Activated CD8-positive, alpha-beta memory T cell treated with anti-CD3 and anti-CD28 coated beads for 24 hours (primary cell): Measurements from ENCODE around the gene STK32B.

ENCODE experiments used
- DNase-seq: peaks from one replicate; pipeline ENCODE4 v3.0.0-alpha.2; 2020

The STK32B gene

DNA sequence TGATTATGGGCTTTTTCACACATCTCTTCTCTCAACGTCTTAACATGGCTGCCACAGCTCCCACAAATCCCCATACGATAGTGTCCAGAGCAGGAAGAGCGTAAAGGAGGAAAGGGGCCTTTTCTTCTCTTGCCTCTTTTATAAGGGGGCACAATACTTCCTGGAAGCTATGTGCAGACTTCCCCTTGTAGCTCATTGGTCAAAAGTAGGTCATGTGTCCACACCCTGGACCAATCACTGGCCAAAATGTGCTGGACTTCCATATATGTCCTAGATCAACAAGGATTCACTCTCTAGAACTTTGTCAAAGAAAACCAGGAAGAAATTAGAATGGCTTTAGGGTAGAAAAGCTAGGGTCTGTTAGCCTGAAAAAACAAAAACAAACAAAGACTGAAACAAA lies 26.7 kb downstream of the STK32B start:
- DNase-seq: no peak

GRCh38 chr4:5079581-5079980 lies 28.3 kb downstream of the STK32B start:
- DNase-seq: no peak

GRCh38 chr4:5081441-5081999 lies 30.2 kb downstream of the STK32B start:
- no peak for DNase-seq

DNA sequence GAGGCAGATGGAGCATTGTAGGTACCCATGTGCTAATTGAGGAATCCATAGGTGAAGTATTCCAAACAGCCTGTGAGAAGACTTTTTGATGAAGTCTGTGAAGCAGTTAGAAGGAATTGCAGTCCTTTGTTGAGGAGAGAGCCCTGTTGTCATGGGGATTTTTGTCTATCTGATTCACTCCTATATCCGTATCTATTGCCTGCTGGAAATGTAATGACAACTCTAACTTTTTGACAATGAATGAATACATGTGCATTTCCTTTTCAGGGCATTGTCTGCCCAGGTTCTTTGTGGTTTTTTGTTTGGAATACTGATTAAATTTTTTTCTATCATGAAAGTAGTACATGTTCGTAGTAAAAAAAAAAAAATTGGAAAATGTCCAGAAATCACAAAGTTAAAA lies 31.1 kb downstream of the STK32B start:
- no peak for DNase-seq

DNA sequence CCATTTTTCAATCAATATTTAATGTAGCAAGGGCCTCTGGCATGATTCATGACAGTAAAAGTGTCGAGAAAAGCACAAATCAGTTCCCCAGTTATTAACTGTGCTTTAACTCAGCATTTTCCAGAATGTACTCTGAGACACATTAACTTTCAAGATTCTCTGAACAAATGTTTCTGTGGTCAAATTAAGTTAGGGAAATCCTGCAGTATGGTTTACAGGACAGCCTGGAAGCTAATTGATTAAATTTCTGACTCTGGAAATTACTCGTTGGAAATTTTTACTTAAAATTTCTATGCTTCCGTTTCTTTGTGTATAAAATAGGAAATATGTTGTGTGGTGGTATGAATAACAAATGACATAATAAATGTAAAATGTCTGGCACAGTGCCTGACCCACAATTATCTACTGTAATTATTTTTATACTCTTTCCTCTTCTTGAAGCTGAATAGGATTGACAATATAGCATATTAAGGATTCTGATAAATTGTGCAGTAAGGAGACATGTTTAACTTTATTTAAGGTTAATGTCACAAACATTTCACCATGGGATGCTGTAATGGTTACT lies 33.7 kb downstream of the STK32B start:
- DNase-seq: no peak

GRCh38 chr4:5086535-5086934 lies 35.3 kb downstream of the STK32B start:
- no peak for DNase-seq

- no peak for DNase-seq
These were observed 45.0 kb downstream of the STK32B start for GRCh38 chr4:5096261-5096660.

DNA sequence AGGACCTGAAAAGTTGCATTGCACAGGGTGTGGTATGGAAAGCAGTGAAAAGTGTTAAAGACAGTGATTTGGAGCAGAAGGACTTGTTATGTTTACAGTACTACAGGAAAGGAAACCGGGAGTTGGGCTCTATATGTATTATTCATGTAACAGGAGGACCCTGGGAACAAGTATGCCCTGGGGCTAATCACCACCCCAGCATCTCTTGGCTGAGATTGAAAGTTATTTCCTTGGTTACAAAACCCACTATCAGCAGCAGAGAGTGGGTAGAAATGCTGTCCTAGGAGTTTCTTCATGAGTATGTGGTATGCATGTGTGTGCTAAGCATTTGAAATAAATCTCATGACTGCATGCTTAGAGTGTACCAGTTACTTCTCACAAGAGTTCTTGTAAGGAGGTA lies 46.9 kb downstream of the STK32B start:
- no peak for DNase-seq

- no peak for DNase-seq
These were observed 49.1 kb downstream of the STK32B start for GRCh38 chr4:5100336-5100735.

DNA sequence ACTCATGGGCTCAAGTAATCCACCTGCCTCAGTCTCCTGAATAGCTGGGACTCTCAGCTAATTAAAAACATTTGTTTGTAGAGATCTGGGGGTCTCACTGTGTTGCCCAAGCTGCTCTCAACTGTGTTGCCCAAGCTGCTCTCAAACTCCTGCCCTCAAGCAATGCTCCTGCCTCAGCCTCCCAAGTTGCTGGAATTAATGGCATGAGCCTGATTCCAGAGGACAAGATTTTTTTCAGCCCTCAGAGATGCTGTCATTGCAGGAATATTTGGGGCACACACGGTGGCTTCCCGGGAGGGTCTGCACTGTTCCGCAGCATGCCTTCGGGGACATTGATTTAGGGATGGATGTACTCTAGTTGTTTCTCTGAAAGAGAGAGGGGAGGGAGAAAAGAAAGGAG lies 49.7 kb downstream of the STK32B start:
- no peak for DNase-seq

GRCh38 chr4:5101571-5101970 lies 50.3 kb downstream of the STK32B start:
- no peak for DNase-seq

DNA sequence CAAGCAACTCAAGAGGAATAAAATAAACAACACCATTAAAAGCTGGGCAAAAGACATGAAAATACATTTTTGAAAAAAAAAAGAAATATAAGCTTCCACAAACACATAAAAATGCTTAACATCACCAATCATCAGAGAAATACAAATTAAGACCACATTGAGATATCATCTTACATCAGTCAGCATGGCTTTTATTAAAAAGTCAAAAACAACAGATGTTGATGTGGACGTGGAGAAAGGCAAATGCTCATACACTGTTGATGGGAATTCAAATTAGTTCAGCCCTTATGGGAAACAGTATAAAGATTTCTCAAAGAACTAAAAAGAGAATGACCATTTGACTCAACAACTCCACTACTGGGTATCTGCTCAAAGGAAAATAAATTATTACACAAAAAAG lies 59.6 kb downstream of the STK32B start:
- DNase-seq: no peak

GRCh38 chr4:5112333-5113095 lies 61.2 kb downstream of the STK32B start:
- no peak for DNase-seq

GRCh38 chr4:5114950-5115349 lies 63.7 kb downstream of the STK32B start:
- no peak for DNase-seq

DNA sequence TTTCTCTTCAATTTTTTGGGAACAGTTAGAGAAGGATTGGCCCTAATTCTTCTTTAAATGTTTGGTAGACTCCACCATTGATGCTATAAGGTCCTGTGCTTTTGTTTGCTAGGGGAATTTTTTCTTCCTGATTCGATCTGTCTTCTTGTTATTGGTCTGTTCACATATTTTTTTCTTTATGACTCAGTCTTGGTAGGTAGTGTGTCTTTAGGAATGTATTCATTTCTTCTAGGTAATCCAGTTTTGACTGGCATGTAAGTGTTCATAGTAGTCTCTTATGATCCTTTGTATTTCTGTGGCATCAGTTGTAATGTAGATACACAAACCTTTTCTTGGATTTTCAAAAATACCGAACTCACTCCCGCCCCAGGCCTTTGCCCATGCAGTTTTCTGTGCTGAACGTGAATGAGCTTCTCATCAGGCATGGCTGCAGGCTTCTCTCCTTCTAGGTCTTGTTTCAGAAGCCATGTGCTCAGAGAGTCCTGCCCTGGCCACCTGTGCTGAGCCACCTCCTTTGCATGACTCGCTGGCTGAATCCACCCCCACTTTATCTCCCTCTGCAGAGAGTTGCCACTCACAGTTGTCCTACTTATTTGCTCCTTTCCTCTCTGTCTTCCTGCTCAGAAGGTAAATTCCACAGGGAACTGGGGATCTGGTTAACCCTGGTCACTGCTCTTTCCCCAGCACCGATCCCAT lies 67.0 kb downstream of the STK32B start:
- no peak for DNase-seq

GRCh38 chr4:5118994-5119835 lies 67.9 kb downstream of the STK32B start:
- no peak for DNase-seq

GRCh38 chr4:5120067-5120466 lies 68.8 kb downstream of the STK32B start:
- no peak for DNase-seq

- DNase-seq: no peak
These were observed 69.2 kb downstream of the STK32B start for GRCh38 chr4:5120468-5120867.

GRCh38 chr4:5122114-5122513 lies 70.8 kb downstream of the STK32B start:
- no peak for DNase-seq

DNA sequence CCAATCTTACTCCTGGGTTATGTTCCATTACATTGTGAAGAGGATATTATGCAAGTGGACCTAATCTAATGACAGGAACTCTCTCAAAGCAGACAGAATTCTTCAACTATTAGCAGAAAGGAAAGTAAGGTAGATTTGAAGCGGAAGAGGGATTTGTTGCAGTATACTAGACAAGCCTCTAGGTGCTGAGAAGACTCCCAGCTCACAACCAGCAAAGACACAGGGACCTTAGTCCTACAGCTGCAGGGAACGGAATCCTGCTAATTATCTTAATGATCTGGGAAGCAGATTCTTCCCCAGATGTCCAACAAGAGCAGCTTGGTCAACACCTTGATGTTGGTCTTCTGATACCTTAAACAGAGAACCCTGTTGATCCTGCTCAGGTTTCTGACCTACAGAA lies 73.6 kb downstream of the STK32B start:
- no peak for DNase-seq

DNA sequence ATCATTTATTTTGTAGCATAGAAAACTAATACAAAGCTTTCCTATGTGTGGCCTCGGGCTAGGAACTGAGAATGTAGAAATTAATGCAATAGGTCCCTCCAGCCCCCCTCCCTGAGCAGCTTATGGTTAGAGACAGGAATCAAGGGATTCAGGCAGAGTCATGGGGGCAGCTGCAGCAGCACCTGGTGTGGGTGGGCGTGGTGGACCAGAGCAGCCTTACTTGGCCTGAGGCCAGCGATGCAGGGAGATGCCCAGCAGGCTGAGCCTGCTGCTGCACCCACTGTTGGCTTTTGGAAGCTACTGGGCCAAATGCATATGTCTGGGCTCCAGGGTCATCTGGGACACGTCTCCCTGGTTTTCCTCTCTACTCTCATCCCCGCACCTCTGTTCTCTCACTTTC lies 74.0 kb downstream of the STK32B start:
- DNase-seq: no peak

DNA sequence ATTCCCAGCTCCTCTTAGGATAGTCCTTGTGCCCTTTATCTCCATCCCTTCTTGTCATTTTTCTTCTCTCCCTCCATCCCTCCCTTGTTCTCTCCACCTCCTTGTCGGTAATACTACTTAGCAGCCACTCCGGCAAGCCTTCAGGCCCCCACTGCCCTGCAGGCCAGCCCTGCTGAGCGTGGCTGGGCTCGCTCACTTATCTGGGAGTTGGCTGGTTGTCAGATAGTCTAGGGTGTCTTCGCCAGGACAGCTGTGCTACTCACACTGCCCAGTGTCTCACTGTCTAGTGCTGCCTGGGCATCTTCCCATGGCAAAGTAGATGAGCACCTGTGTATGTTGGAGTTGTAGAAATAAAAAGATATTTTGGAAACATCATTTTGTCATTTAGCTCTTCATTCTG lies 75.0 kb downstream of the STK32B start:
- no peak for DNase-seq

DNA sequence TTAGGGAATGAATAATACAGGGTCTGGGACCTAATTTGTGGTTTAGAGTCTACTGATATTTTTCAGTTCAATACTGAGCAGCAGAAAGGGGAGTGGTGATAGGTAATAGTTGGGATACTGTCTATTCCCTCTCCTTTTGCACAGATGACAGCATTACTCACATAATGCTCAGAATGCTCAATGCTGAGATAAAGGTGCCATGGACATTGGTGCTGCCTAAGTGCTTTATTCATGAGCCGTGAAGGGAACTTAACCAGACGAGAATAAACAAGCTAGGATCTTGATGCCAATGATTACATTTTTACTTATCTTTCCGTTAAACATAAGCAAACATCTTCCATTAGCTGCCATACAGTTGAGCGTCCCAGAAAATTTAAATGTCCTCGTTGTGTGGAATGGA lies 75.6 kb downstream of the STK32B start:
- DNase-seq: no peak
